Right atrium auricular region (tissue), 2 donors: ENCODE data around the gene CDS2. TPM values are rescaled to one million over a fixed set of nuclear protein-coding genes. Genes with fewer than 3 reads are reported as not detected.

Experiments used
- DNase-seq: peaks from one replicate; pipeline ENCODE4 v3.0.0-alpha.2; 2019; ENCODE audit warnings: low spot score
- H3K27ac ChIP-seq, 2 donors: fragments of 200-600 bp; sonication (generic); 1 replicate in 1 of 2; 2 replicates in 1 of 2; pipeline ENCODE4 v1.5.1; 2016 to 2019
- H3K27me3 ChIP-seq, 2 donors: fragments of 200-600 bp; sonication (generic); one replicate each; pipeline versions ENCODE4 v1.5.1 to v1.6.0; 2017 to 2019
- H3K36me3 ChIP-seq: fragments of 200-600 bp; sonication (generic); one replicate; pipeline ENCODE4 v1.5.1; 2016
- H3K4me1 ChIP-seq, 2 donors: fragments of 200-600 bp; sonication (generic); one replicate each; pipeline versions ENCODE4 v1.5.1 to v1.6.0; 2017 to 2019
- H3K4me3 ChIP-seq, 2 donors: fragments of 200-600 bp; sonication (generic); 1 replicate in 1 of 2; 2 replicates in 1 of 2; pipeline ENCODE4 v1.5.1; 2017 to 2019; ENCODE audit warnings: mild to moderate bottlenecking in 1 of 2, moderate library complexity in 1 of 2
- H3K9me3 ChIP-seq, 2 donors: fragments of 200-600 bp; sonication (generic); one replicate each; pipeline ENCODE4 v1.5.1; 2019
- total RNA-seq, 2 donors: library from RNA; depleted of rRNA; stranded (reverse); fragments of >200 nt; gene quantifications; one replicate each; pipeline ENCODE4 v1.1.0, GENCODE V29; 2016
- TF ChIP-seq, protein P1 (sequence below), 2 donors: fragments of 200-600 bp; sonication (generic); IDR thresholded peaks; one replicate each; pipeline ENCODE4 v1.5.1; 2019; ENCODE audit warnings: antibody characterized with exemption in 2 of 2

CDS2 gene
- total RNA-seq, 2 donors from 2014 or later, result 45.5 to 60.8 TPM

- H3K4me3 ChIP-seq, result peak overlapping the region in 1 of 2 donors; percentile 96
- TF ChIP-seq, protein P1, sequence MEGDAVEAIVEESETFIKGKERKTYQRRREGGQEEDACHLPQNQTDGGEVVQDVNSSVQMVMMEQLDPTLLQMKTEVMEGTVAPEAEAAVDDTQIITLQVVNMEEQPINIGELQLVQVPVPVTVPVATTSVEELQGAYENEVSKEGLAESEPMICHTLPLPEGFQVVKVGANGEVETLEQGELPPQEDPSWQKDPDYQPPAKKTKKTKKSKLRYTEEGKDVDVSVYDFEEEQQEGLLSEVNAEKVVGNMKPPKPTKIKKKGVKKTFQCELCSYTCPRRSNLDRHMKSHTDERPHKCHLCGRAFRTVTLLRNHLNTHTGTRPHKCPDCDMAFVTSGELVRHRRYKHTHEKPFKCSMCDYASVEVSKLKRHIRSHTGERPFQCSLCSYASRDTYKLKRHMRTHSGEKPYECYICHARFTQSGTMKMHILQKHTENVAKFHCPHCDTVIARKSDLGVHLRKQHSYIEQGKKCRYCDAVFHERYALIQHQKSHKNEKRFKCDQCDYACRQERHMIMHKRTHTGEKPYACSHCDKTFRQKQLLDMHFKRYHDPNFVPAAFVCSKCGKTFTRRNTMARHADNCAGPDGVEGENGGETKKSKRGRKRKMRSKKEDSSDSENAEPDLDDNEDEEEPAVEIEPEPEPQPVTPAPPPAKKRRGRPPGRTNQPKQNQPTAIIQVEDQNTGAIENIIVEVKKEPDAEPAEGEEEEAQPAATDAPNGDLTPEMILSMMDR (IDR thresholded peaks at IDR 0.05), result no peak
- DNase-seq, result no peak
- no peaks in the 10 kb centered on the region for H3K27me3 ChIP-seq
- peaks cover 0 to 52% of the 10 kb centered on the region in 2 donors for H3K4me1 ChIP-seq
- no peaks in the 10 kb centered on the region for H3K9me3 ChIP-seq
- H3K36me3 ChIP-seq, result no peaks in the 10 kb centered on the region
- peak overlapping the region; percentile 99 to 100 for H3K27ac ChIP-seq
Observed at GRCh38 chr20:5128886-5129285, 2.1 kb downstream of the CDS2 start.

DNA sequence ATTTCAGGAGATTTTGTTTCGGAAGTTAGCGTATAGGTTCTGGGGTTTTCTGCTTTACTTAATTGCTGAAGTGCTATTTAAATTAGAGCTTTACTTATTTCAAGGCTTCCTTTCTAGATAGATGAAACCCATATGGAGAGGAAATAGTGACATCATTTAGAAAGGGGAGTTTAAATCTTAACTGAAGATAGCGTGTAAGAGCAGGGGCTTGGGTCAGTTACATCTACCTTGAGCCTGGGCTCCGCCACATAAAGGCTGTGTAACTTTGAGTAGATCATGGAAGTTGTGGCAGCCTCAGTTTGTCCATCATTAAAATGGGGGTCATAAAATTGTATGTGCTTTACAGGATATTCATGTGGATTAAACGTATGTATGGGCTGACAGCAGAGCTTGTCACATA is 4.7 kb downstream of the CDS2 start:
- peaks cover 0 to 71% of the 10 kb centered on the region in 2 donors for H3K4me1 ChIP-seq
- TF ChIP-seq, protein P1 (IDR thresholded peaks at IDR 0.05), result no peak
- peak overlapping the region; percentile 99 to 100 for H3K27ac ChIP-seq

GRCh38 chr20:5133998-5134397 is 7.2 kb downstream of the CDS2 start:
- TF ChIP-seq, protein P1 (IDR thresholded peaks at IDR 0.05), result no peak
- Histone ChIP-seq H3K27me3 (no peaks in the 10 kb centered on the region), H3K27ac (peak overlapping the region; percentile 65 to 81), H3K9me3 (no peaks in the 10 kb centered on the region), H3K4me1 (peaks cover 0 to 60% of the 10 kb centered on the region in 2 donors), H3K36me3 (no peaks in the 10 kb centered on the region), H3K4me3 (no peak overlapping the region)
- DNase-seq, result no peak

More for the DNA sequence above, 4.7 kb downstream of the CDS2 start:
- no peaks in the 10 kb centered on the region for H3K36me3 ChIP-seq
- H3K27me3 ChIP-seq, result no peaks in the 10 kb centered on the region
- peak overlapping the region in 1 of 2 donors; percentile 8 for H3K4me3 ChIP-seq
- no peaks in the 10 kb centered on the region for H3K9me3 ChIP-seq
- no peak for DNase-seq

- peak overlapping the region; percentile 65 to 81 for H3K27ac ChIP-seq
- no peak for DNase-seq
- TF ChIP-seq, protein P1 (IDR thresholded peaks at IDR 0.05), result no peak
- H3K4me3 ChIP-seq, result no peak overlapping the region
- no peaks in the 10 kb centered on the region for H3K27me3 ChIP-seq
- H3K9me3 ChIP-seq, result no peaks in the 10 kb centered on the region
- H3K4me1 ChIP-seq, result peaks cover 0 to 56% of the 10 kb centered on the region in 2 donors
- H3K36me3 ChIP-seq, result no peaks in the 10 kb centered on the region
Observed at GRCh38 chr20:5135363-5136012, 8.7 kb downstream of the CDS2 start.

DNA sequence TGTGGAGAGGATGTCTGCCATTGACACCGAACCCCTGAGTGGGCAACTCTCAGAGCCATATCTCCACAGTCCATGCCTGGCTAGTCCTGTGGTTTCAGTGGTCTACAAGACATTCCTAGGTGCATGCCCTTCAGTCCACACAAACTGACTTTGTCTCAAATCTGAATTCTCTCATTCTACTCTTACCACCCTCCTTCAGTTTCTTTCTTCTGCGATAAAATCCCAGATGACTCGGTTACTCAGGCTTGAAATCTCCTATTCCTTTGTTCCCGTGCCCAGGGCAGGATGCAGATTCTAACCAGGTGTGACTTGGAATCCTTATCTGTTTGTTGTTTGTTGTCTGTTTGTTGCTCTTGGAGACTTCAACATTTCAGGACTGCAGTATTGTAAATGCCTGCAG is 9.3 kb downstream of the CDS2 start:
- Histone ChIP-seq H3K27me3 (no peaks in the 10 kb centered on the region), H3K4me1 (peaks cover 0 to 57% of the 10 kb centered on the region in 2 donors), H3K27ac (peak overlapping the region; percentile 65 to 81), H3K4me3 (no peak overlapping the region), H3K36me3 (no peaks in the 10 kb centered on the region), H3K9me3 (no peaks in the 10 kb centered on the region)
- no peak for DNase-seq
- TF ChIP-seq, protein P1 (IDR thresholded peaks at IDR 0.05), result no peak

- Histone ChIP-seq H3K4me3 (no peak overlapping the region), H3K27me3 (no peaks in the 10 kb centered on the region), H3K4me1 (peaks cover 0 to 69% of the 10 kb centered on the region in 2 donors), H3K9me3 (no peaks in the 10 kb centered on the region), H3K27ac (no peak overlapping the region), H3K36me3 (no peaks in the 10 kb centered on the region)
- TF ChIP-seq, protein P1 (IDR thresholded peaks at IDR 0.05), result no peak
- no peak for DNase-seq
Observed at GRCh38 chr20:5140195-5140594, 13.4 kb downstream of the CDS2 start.
